ENCODE measurements around the gene PACS1.

PACS1 gene

DNA sequence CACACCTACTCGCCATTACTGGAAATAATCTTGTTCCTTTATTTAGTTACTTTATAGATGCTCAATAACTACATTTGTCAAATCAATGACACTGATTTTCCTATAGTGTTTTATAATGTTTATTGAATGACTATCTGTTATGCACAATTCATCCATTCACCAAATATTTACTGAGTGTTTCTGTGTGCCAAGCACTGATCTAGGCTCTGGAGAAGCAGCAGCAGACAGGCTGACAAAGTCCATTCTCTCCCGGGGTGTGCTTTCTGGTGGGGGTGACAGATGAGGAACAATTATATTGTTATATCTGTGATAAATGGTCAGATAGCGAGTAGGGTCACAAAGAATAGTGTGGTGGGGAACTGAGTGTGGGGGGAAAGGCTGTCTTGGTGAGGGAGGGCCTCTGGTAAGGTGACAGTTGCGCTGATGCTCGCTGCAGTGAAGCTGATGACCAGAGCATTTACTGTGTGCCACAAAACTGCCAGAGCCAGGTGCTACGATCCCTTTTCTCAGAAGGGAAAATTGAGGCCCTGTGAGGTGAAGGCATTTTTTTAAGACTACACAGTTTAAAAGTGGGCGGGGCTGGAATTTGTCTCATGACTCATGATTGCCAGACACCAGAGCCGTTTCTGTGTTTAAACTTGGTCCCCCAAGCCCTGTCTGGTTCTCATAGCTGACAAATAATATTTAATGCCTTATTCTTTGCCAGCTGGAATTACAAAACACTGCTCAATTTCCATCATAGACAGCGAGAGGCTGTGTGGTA lies 10.2 kb downstream of the PACS1 start:
- peak overlapping the region; percentile 84 for H3K27ac ChIP-seq
- POLR2A ChIA-PET (ENCODE audit: low non-redundant PET), result interaction anchor here (0.6 kb wide), 1 partner anchor 28 kb away, joined by 3 read pairs; no protein-coding TSS in a partner anchor
- TF ChIP-seq CTCF (conservative IDR thresholded peaks at IDR 0.05; ENCODE audit: low read depth), result no peak
- peak; percentile 69 for DNase-seq (ENCODE audit: low spot score)
- CTCF ChIA-PET, result no interaction called here

GRCh38 chr11:66081505-66081904 lies 11.4 kb downstream of the PACS1 start:
- CTCF ChIA-PET, result no interaction called here
- DNase-seq (ENCODE audit: low spot score), result peak; percentile 72
- TF ChIP-seq CTCF (conservative IDR thresholded peaks at IDR 0.05; ENCODE audit: low read depth), result no peak
- POLR2A ChIA-PET (ENCODE audit: low non-redundant PET), result interaction anchor here (0.5 kb wide), 2 partner anchors 141 to 1302 kb away, joined by 5 to 11 read pairs; no protein-coding TSS in a partner anchor
- peak overlapping the region; percentile 84 for H3K27ac ChIP-seq

- H3K27ac ChIP-seq, result no peak overlapping the region
- no peak for DNase-seq (ENCODE audit: low spot score)
- TF ChIP-seq CTCF (conservative IDR thresholded peaks at IDR 0.05; ENCODE audit: low read depth), result no peak
- ChIA-PET CTCF (interaction anchor here (0.7 kb wide), 1 partner anchor 87 kb away, joined by 4 read pairs; no protein-coding TSS in a partner anchor), POLR2A (ENCODE audit: low non-redundant PET) (no interaction called here)
Measured at GRCh38 chr11:66082946-66083698, 13.1 kb downstream of the PACS1 start.

- POLR2A ChIA-PET (ENCODE audit: low non-redundant PET), result no interaction called here
- no peak for TF ChIP-seq CTCF (conservative IDR thresholded peaks at IDR 0.05; ENCODE audit: low read depth)
- H3K27ac ChIP-seq, result no peak overlapping the region
- CTCF ChIA-PET, result interaction anchor here (0.7 kb wide), 1 partner anchor 87 kb away, joined by 4 read pairs; no protein-coding TSS in a partner anchor
- no peak for DNase-seq (ENCODE audit: low spot score)
Measured at GRCh38 chr11:66083767-66084166, 13.7 kb downstream of the PACS1 start.

DNA sequence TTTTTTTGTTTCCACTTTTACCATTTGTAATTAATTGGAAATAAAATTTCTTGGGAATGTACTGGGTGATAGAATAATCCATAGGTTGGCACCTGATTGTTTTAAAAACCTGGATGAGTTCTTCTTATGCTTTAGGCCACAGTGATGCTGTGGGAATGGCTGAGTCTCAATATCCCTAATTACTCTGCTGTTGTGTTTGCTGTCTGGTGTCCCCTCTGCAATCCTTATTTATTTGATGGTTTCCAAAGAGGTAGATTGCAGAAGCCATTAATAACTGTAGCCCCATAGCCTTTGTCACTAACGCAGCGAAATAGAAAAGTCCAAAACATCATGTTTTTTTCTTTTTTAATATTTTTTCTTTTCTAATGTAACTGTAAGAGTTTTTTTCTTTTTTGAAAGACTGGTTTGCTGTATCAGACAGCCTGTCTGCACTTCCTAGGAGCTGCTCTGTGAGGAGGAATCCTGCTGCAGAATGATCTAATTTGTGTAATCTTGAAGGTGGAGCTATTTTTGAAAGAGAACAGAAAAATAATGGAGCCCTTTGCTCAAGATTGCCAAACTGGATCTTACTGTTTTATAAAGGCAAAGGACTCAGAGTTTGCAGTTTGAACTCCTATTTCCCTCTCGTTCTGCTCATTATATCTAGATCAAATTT lies 14.9 kb downstream of the PACS1 start:
- ChIA-PET CTCF (interaction anchor here (0.6 kb wide), 1 partner anchor 511 kb away, joined by 3 read pairs; no protein-coding TSS in a partner anchor), POLR2A (ENCODE audit: low non-redundant PET) (no interaction called here)
- TF ChIP-seq CTCF (conservative IDR thresholded peaks at IDR 0.05; ENCODE audit: low read depth), result no peak
- no peak overlapping the region for H3K27ac ChIP-seq
- no peak for DNase-seq (ENCODE audit: low spot score)
